ENCODE results near the gene CYTH1.

The CYTH1 gene

GRCh38 chr17:78736526-78737079 is 45.5 kb downstream of the CYTH1 start (continued):
- TF ChIP-seq ZNF658 (tag by site-specific recombination; IDR thresholded peaks at IDR 0.05) = no peak
- TF ChIP-seq ZFP3 (tag by site-specific recombination; IDR thresholded peaks at IDR 0.05; ENCODE audit: low read depth) = no peak
- TF ChIP-seq ZNF629 (tag by site-specific recombination; IDR thresholded peaks at IDR 0.05) = peak; percentile 9; the same call in 1 of the 2 replicates
- TF ChIP-seq ZNF600 (tag by site-specific recombination; IDR thresholded peaks at IDR 0.05) = peak; percentile 86
- no peak for TF ChIP-seq ZBTB26 (tag by site-specific recombination; optimal IDR thresholded peaks at IDR 0.05)
- TF ChIP-seq ZNF654 (tag by site-specific recombination; IDR thresholded peaks at IDR 0.05; ENCODE audit: low read depth) = no peak
- TF ChIP-seq ZNF121 (tag by site-specific recombination; IDR thresholded peaks at IDR 0.05) = peak; percentile 99
- TF ChIP-seq ZNF324 (tag by site-specific recombination; IDR thresholded peaks at IDR 0.05) = no peak
- TF ChIP-seq ZNF660 (tag by site-specific recombination; IDR thresholded peaks at IDR 0.05) = 0 out of 2 replicates have a peak, but pooled peaks have one; percentile 20
- TF ChIP-seq ZNF776 (tag by site-specific recombination; IDR thresholded peaks at IDR 0.05; ENCODE audit: borderline replicate concordance) = no peak
- TF ChIP-seq ZNF610 (tag by site-specific recombination; IDR thresholded peaks at IDR 0.05; ENCODE audit: borderline replicate concordance) = no peak
- TF ChIP-seq ZNF404 (tag by site-specific recombination; IDR thresholded peaks at IDR 0.05) = no peak
- TF ChIP-seq ZNF350 (tag by site-specific recombination; IDR thresholded peaks at IDR 0.05) = no peak
- TF ChIP-seq ZNF521 (tag by site-specific recombination; IDR thresholded peaks at IDR 0.05) = no peak
- TF ChIP-seq MEIS1 (CRISPR knock-in tag; IDR thresholded peaks at IDR 0.05; ENCODE audit: borderline replicate concordance) = no peak
- no peak for TF ChIP-seq SCRT2 (tag by site-specific recombination; IDR thresholded peaks at IDR 0.05)
- no peak for TF ChIP-seq SETDB1 (IDR thresholded peaks at IDR 0.05; ENCODE audit: insufficient read length, low read length)
- no peak for TF ChIP-seq AEBP2 (tag by site-specific recombination; IDR thresholded peaks at IDR 0.05; ENCODE audit: borderline replicate concordance)
- no peak for TF ChIP-seq ZNF664 (tag by site-specific recombination; IDR thresholded peaks at IDR 0.05)
- TF ChIP-seq BCL11B (tag by site-specific recombination; IDR thresholded peaks at IDR 0.05; ENCODE audit: low read depth) = no peak
- TF ChIP-seq EGR2 (tag by site-specific recombination; IDR thresholded peaks at IDR 0.05; ENCODE audit: low read depth) = no peak
- no peak for TF ChIP-seq ZNF280C (tag by site-specific recombination; IDR thresholded peaks at IDR 0.05)
- TF ChIP-seq ZBTB7A (tag by site-specific recombination; IDR thresholded peaks at IDR 0.05; ENCODE audit: low read depth) = no peak
- TF ChIP-seq ZSCAN23 (tag by site-specific recombination; IDR thresholded peaks at IDR 0.05) = no peak
- no peak for TF ChIP-seq PRDM2 (tag by site-specific recombination; IDR thresholded peaks at IDR 0.05; ENCODE audit: borderline replicate concordance)
- no peak for TF ChIP-seq ZNF280D (tag by site-specific recombination; IDR thresholded peaks at IDR 0.05)
- TF ChIP-seq ZNF132 (tag by site-specific recombination; IDR thresholded peaks at IDR 0.05; ENCODE audit: borderline replicate concordance) = no peak

Data from HEK293 (cell line).